HG03342 (cell line): ENCODE results near the gene HORMAD1.
"Not testable (repeated sequence)": the region's sequence is repeated elsewhere in the genome, so short reads cannot be mapped to it uniquely, and the experiment has no call there.

ENCODE experiments used
- ATAC-seq: cut with Tn5 transposase; IDR thresholded peaks from one replicate; pipeline ENCODE4 v1.9.1; 2021; ENCODE audit warnings: mild to moderate bottlenecking, moderate library complexity; ENCODE audit not compliant: unreplicated experiment

HORMAD1 gene

DNA sequence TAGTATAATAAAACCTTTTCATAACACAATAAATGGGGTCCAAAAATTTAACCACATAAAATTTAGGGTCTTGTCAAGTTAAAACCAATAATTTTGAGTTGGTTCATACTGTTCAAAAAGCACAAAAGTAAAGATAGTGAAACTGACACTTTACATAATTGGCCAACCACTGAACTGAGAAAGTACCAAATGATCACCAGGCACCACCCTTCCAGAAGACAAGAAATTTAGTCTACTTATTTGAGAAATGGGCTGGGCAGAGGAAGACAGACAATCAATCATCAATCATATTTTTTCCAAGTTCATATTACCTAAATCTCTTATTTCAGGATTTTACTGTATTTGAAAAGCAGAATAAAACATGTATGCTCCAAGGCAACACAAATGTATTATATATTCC, 17.3 kb downstream of the HORMAD1 start:
- no peak for ATAC-seq

DNA sequence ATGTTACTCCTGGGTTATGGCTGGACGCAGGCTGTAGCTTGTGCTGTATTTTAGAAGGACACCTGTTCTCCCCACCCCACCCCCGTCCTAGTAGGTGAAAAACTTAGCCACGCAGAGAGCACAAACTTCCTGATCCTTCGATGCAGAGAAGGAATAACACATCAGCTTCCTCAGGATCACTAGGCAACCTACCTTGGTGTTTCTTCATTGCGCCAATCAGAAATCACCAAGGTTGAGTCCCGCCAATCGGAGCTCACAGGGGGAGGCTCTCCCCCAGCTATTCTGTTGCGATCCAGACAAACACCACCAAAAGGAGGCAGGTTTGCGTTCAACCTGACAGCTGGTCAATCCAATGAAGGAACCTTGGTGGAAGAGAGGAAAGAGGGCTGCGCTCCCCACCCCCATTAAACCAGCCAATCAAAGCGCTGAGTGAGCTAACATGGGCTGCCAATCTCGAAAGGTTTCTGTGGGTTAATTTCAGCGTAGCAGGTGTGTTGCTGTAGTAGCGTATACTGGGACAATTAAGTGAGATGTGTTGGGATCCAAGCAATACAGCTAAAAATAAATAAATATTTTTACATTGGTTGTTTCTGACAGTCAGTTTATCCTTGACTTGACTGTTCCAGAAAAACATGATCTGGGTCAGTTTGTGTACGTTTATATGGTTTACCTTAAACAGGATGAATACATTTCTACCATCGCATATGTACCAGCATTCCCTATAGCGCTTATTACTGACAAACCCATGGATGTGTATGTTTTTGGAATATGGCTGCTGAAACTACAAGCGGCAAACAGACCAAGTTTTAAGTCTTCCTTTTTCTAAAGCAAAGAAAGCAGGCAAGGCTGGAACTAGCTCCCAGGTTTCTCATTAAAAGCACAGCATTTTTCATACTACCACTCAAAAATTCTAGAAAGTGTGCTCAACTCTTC, 23.4 kb downstream of the HORMAD1 start, which contains the start of gene GOLPH3L:
TSS of gene GOLPH3L (minus strand) at position 160 of the 933 bp plus-strand sequence. CDS start 2,316 bp downstream, outside the sequence.
- ATAC-seq: peak; percentile 98

DNA sequence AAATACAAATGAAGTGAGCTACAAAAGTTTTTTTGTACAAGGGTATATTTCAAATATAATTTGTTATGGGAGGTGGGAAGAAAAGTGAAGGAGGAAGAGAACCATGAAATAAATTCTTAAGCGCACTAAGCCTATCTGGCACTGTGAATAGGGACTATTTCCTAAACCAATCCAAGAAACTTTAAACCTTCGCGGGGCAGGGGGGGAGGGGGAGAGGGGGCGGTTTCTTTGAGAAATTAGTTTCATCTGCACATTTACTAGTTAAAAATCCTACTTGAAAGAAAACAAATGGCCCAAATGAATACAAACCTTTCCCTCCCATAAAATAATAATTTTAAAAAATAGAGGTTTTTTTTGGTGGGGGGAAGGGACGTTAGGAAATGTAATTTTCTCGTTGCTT, 24.1 kb downstream of the HORMAD1 start:
- ATAC-seq: no peak

GRCh38 chr1:150696162-150696561, 24.5 kb downstream of the HORMAD1 start:
- no peak for ATAC-seq

DNA sequence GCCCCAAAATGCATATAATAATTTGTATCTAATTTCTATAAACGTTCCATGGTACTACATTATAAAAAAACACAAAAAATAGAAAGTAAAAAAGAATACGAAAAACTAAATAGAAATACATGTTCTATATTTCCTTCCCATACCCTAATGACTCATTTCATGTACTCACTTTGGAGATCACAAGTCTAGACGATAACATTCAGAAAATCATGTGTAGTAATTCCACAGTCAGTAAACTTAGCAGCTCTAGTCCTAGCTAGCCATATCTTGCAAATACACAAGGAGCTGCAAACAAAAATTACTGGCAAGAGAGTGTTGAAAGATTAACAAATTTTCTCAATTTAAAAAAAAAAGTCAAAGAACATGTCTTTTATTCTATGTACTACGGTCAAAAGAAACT, 25.1 kb downstream of the HORMAD1 start:
- no peak for ATAC-seq

GRCh38 chr1:150692720-150693119, 28.0 kb downstream of the HORMAD1 start:
- no peak for ATAC-seq

DNA sequence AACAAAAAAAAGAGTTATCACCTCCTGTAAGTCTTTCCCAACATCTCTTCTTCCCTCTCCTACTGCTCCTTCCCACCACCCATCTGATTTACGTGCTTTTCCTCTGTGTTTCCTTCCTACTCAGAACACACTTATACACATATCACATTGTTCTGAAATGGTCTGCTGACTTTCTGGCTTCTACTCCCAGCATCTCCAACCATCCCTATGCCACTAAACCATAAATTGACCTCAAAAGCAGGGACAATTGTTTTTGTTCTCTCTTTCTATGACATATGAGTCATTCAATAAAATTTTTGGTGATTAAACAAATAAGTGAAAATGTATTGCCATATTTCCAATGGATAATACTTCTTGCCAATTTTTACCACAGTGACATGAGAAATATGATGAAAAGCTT, 31.9 kb downstream of the HORMAD1 start:
- no peak for ATAC-seq

DNA sequence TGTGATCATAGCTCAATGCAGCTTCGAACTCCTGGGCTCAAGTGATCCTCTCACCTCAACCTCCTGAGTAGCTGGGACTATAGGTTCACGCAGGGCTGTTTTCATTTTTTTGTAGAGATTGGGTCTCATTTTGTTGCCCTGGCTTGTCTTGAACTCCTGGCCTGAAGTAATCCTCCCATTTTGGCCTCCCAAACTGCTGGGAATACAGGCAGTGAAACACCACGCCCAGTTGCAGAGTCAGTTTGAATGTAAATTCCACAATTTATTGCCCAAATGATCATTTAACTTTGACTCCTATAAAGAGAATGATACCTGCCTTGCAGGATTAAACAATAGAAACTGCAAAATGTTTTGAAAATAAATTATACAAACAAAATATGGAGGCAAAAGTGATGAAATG, 34.4 kb downstream of the HORMAD1 start:
- ATAC-seq: no peak

DNA sequence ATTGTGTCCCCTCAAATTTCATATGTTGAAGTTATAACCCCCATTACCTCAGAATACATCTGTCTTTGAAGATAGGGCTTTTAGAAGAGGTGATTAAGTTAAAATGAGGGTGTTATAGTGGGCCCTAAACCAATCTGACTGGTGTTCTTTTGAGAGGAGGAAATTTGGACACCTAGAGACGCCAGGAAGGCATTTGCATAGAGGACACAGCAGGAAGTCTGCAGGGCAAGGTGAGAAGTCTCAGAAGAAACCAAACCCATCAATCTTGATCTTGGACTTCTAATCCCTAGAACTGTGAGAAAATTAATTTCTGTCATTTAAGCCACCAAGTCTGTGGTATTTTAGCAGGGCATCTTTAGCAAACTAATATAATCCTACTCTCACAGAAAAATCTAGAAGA, 36.8 kb downstream of the HORMAD1 start:
- ATAC-seq: no peak

DNA sequence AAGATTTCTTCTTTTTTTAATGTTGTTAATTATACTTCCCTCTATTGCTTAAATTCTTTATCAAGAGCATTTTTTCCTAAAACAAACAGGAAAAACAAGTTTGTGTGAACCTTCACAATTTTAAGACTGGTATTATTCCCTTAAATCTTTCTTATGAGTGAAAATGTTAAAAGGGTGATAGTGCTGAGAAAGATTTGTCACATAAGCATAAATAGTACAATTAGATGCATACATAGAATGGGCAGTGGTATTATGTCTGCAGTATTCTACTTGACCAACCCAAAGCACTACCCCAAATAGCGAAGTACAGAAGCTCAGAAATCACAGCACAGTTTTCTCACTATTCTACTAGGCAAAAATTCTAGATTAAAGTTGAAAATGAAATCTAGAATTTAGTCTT, 41.7 kb downstream of the HORMAD1 start:
- no peak for ATAC-seq

DNA sequence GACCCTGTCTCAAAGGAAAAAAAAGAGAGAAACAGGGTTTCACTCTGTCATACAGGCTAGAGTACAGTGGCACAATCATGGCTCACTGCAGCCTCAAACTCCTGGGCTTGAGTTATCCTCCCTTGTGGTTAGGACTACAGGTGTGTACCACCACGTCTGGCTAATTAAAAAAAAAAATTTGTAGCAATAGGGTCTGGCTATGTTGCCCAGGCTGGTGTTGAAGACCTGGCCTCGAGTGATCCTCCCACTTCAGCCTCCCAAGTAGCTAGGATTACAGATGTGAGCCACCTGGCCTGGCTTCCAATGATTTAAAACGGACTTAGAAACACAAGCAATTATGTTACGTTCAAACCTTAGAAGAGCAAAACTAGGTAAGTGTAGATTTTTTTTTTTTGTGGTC, 45.8 kb downstream of the HORMAD1 start:
- no peak for ATAC-seq

DNA sequence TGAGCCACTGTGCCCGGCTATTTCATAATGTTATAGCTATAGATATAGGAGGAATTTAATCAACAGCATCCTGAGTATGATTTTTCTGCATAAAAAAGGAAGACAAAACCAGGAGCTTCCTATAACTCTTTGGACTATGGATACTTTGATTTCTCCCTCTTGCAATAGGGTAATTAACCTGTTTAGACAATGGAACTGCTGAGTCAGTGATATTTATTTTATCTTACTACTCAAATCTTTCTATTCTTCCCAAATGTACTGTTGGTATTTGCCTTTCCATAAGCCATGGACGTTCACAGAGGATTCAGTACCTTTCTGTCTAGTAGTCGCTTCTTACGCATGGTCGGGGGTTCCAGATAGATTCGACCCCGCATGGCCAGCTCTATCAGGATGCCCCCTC, 57.4 kb downstream of the HORMAD1 start:
- ATAC-seq: no peak

GRCh38 chr1:150662811-150663210, 57.9 kb downstream of the HORMAD1 start:
- no peak for ATAC-seq

GRCh38 chr1:150661156-150661555, 59.5 kb downstream of the HORMAD1 start:
- no peak for ATAC-seq

- ATAC-seq: no peak
These were observed 60.1 kb downstream of the HORMAD1 start for GRCh38 chr1:150660584-150660983.

DNA sequence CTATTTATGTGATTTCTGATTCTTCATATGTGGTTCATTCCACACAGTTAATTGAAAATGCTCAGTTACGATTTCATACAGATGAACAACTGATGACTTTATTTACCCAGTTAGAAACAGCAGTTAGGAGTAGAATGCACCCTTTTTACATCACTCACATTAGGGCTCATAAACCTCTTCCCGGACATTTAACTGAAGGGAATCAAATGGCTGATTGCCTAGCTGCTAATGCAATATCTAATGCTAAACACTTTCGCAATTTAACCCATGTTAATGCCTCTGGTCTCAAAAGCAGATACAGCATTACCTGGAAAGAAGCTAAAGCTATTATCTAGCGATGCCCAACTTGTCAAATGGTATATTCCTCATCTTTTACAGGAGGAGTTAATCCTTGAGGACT, 63.6 kb downstream of the HORMAD1 start:
- ATAC-seq: not testable (repeated sequence)

DNA sequence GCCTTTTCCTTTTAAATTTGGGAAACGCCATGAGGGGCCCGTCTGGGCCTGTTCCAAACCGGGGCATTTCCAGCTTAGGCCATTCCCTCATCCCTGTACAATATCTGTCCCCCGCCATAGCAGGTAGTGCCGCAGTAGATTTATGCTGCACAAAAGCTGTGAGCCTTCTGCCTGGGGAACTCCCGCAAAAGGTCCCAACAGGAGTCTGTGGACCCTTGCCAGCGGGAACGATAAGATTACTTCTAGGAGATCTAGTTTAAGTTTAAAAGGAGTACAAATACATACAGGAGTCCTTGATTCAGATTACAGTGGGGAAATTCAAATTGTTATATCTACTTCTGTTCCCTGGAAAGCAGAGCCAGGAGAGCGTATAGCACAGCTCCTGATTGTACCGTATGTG, 66.1 kb downstream of the HORMAD1 start:
- not testable (repeated sequence) for ATAC-seq

GRCh38 chr1:150650193-150650592, 70.5 kb downstream of the HORMAD1 start:
- ATAC-seq: no peak

DNA sequence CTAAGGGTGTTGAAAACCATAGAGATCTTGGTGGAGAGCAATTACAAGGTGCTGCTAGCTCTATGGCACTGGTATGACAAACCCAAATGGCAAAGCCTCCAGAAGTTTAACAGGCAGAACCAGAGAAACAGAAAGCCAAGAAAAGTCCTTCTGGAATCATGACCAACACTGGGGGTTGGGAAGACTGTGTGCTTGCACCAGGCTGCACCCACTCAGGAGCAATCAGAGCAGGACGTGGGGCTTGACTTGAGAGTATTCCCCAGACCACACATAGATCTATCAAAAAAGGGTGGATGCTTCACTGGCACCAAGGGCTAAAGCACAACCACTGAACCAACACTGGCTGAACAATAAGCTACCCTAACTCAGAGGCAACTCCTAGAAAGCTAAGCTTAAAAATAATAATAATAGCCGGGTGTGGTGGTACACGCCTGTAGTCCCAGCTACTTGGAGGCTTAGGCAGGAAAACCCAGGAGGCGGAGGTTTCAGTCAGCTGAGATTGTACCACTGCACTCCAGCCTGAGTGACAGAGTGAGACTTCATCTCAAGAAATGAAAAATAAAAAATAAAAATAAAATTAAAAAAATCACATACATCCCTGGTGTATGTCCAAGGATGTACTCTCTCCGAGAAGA, 71.1 kb downstream of the HORMAD1 start:
- no peak for ATAC-seq
